HG02885 (cell line): Measurements from ENCODE around the gene SSX2IP.
"Not testable (repeated sequence)": the region's sequence is repeated elsewhere in the genome, so short reads cannot be mapped to it uniquely, and the experiment has no call there.

Source experiments
- ATAC-seq: cut with Tn5 transposase; IDR thresholded peaks from one replicate; pipeline ENCODE4 v1.9.1; 2021; ENCODE audit warnings: mild to moderate bottlenecking; ENCODE audit not compliant: unreplicated experiment, poor library complexity

SSX2IP gene

DNA sequence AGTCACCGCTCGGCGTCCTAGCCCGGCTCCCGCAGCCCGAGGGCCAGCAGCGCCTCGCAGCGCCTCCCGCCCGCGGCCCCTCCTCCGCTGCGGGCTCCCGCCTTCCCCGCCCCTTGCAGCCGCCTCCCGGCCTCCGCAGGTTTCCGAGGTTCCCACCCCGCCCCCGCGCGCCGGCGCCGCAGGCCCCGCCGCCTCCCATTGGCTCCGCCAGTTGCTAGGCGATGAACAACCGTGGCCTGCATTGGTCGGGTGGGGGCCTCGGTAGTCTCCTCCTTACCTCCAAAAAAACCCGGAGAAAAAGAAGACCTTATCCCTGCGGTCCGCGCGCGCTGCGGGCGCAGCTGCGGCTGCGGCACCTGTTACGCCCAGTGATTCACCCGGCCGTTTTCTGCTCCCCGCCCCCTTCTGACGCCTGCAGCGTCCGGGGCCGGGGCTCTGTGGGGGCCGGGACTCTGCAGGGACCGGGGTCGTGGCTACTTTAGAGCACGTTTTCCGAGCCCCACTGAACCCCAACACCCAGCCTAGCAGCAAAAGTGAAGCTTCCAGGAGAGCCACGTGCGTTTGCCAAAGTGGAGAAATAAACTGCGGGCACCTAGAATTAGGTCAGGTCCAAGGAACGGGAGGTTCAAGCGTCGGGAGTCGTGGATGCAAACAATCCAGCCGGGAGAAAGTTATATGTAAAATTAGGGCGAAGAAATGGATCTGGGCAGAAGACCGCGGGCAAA, at the start of gene SSX2IP:
SSX2IP (minus strand) TSS at position 65 of the 725 bp plus-strand sequence. CDS start 19,242 bp downstream, outside the sequence.
- peak; percentile 91 for ATAC-seq

DNA sequence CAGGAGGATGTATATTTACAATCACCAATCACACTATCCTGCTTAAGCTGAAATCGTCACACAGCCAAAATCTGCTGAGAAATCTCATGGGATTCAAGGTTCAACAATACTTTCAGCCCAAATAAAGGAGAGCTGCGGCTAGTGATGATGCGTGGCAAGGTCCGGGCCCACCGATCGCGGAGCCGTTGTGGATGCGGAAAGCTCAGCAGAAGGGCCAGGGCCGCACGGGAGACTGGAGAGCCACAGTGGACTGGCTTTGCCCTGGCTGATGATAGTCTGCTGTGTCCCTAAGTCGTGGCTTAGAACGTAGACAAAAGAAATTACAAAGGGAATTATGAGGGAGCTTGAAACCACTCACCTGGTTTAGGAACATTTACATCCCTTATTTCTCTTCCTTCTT, 48.0 kb upstream of the SSX2IP start:
- ATAC-seq, result no peak

- no peak for ATAC-seq
Observed at GRCh38 chr1:84737590-84737989, 47.3 kb upstream of the SSX2IP start.

- ATAC-seq, result no peak
Observed at GRCh38 chr1:84736944-84737343, 46.7 kb upstream of the SSX2IP start.

- ATAC-seq, result no peak
Observed at GRCh38 chr1:84736445-84736844, 46.2 kb upstream of the SSX2IP start.

- ATAC-seq, result no peak
Observed at GRCh38 chr1:84735483-84735882, 45.2 kb upstream of the SSX2IP start.

DNA sequence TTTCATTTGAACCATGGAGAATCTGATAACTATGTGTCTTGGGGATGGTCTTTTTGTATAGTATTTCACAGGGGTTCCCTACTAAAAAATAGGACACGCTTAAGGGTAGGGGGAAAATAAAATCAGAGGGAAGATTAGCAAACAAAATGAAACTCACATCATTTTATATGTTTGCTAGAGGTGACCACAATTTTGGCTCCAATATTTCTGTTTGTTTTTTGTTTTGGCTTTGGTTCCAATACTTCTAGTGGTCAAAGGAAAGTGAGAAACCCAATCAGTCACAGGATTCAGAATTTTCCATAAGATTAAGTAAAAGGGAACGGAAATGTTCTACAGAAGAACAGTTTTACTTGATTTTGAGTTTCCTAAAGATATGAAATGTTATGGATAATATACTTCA, 42.3 kb upstream of the SSX2IP start:
- no peak for ATAC-seq

DNA sequence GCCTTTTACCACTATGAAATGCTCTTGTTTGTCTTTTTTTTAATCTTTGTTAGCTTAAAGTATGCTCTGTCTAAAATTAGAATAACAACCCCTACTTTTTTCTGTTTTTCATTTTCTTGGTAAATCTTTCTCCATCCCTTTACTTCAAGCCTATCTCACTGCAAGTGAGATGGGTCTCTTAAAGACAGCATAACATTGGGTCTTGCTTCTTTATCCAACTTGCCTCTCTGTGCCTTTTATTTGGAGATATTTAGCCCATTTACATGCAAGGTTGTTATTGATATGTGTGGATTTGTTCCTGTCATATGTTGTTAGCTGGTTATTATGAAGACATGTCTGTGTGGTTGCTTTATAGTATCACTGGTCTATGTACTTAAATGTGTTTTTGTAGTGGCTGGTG, 41.3 kb upstream of the SSX2IP start:
- no peak for ATAC-seq

DNA sequence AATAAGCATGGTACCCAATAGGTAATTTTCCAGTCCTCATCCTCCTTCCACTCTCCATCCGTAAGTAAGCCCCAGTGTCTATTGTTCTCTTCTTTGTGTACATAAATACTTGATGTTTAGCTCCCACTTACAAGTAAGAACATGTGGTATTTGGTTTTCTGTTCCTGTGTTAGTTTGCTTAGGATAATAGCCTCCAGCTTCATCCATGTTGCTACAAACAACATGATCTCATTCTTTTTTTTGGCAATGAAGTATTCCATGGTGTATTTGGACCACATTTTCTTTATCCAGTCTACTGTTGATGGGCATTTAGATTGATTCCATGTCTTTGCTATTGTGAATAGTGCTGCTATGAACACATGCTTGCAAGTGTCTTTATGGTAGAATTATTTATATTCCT, 37.5 kb upstream of the SSX2IP start:
- not testable (repeated sequence) for ATAC-seq

DNA sequence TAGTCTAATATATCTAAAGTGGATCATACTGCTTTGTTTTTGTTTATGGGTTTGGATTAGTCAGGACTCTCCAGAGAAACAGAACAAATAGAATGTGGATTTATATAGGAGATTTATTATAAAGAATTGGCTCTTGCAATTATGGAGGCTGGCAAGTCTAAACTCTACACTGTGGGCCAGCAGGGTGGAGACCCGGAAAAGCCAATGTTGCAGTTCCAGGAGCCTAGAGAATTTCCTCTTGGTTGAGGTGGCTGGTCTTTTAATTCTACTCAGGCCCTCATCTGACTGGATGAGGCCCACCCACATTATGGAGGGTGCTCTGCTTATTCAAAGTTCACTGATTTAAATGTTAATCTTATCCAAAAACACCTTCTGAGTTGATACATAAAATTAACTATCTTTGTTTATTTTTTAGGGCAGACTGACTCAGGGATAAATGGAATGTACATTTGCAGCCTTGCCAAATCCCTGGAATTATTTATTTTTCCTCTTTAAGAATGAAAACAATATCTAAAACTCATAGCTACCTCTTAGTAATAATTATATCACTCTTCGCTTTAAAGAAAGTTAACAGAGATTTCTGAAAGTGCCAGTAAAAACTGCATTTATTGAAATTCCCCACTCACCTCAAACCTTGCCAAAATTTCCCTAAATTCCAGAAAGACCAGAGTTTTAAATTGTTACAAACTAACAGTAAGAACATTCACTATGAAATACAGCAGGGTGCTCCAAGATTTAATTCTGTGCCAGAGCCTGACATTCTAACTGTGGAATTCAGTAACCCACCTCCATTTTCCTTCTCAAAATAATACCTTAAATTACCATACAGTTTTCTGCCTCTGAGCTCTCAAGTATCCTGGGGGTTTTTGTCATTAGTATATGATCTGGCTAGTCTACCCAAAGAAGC, 36.6 kb upstream of the SSX2IP start:
- ATAC-seq, result no peak

GRCh38 chr1:84724128-84724860, 34.0 kb upstream of the SSX2IP start:
- peak; percentile 73 for ATAC-seq

GRCh38 chr1:84722794-84723193, 32.5 kb upstream of the SSX2IP start:
- ATAC-seq, result no peak

DNA sequence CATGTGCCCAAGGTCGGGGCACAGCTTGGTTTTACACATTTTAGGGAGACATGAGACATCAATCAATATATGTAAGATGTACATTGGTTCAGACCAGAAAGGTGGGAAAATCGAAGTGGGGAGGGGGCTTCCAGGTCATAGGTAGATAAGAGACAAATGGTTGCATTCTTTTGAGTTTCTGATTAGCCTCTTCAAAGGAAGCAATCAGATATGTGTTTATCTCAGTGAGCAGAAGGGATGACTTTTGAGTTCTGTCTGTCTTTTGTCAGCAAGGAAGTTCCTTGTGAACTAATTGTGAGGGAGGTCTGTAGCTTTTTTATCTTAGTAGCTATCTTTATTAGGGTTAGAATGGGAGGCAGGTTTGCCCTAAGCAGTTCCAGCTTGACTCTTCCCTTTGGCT, 31.6 kb upstream of the SSX2IP start:
- ATAC-seq, result not testable (repeated sequence)

DNA sequence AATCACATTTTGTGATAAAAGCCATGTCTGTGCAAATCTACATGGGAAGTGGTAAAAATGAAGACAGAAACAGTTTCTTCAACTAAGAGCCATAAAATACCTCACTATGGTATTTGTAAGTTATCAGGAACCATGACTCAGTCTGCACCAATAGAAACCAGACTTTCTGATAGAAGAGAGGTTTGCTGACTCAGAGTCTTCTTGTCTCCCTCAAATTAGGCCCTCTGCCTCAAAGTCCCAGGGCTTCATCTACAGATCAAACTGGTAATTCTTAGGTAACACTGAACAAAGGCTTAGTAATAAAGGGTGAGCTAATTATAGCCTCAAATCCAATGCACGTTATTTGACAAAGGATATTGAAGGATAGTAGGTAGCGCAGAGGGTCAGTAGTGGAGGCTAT, 30.9 kb upstream of the SSX2IP start:
- ATAC-seq, result no peak

GRCh38 chr1:84720221-84720780, 30.0 kb upstream of the SSX2IP start:
- no peak for ATAC-seq

DNA sequence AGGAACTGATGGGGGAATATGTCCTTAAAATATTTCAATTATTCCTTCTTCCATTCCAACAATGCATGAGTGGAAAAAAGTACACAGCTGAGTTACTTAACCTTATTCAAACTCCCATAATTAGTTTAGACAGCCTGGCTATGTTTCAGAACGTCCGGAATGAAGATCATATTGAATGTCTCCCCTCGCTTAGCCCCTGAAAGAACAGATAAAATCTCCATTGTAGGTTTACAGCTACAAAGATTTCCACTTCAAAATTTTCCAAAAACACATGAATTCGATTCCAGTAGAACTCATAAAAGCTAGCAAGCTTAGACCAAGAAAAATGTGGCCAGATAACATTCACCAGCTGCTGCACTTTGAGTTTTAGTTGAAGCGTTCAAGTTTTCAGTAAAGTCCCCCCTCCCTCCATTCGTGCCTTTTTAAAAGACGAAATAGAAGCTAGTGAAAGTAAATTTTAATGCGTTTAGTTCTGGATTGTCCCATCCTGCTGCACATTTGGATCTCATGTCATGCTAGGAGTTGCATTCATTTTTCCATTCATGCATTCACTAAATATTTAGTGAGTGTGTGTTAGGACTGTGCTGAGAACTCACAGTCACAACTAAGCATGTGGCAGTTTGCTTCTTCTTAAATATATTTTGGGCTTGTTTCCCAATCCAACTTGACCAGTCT, 29.4 kb upstream of the SSX2IP start:
- ATAC-seq, result no peak

DNA sequence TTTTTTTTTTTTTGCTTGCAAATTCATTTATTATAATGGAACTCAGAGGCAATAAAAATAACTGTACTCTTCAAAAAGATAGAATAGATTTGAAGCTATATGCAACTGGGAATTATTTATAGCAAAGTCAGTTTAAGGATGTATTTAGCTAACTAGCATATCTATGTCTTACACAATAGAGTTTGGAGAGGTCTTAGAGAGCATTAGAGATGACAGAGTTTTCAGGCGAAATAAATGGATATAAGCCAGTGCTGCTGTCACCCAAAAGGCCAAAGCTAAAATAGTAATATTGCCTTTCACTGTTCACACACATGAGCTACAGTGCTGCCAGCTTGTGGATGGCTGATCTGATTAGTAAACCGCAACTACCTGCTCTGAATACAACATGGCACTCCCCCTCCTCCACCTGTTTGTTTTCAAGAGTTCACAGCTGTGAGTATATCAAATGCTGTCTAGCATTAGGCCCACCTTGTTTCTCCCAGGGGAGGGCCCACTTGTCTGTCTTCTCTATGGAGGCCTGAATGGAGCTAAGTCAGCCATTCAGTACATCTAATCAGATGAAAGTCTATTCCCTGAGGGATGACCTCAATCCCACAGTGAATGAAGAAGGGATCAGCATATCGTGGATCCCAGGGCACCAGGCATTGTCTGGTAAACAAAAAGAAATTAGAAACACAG, 25.2 kb upstream of the SSX2IP start:
- no peak for ATAC-seq

DNA sequence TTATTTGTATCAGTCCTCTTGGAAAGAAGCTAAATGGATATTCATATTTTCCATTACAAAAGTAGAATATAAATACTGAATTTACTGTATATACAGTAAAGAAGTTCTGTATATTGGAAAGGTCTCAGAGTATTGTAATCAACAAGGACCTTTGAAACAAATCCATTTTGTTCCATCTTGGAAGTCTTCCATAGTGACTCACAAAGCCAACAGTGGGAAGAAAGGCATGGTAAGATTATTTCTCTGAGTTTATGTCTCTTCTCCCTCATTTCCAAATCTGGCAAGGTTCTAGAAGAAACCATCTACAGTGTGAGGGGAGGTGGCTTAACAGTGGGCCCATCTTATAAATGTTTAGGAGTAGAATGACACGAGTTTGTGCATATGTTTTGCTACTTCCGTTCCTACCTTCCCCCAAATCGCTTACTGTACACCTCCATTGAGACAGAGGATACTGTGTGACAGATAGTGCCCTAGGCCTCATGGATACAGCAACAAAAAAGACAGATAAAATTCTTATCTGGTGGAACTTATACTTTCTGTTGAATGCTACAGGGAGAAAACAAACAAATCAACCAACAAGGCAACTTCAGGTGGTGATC, 22.1 kb upstream of the SSX2IP start:
- no peak for ATAC-seq

- no peak for ATAC-seq
Observed at GRCh38 chr1:84711869-84712268, 21.6 kb upstream of the SSX2IP start.
